T-helper 2 cell treated with Interferon-gamma antibody and Interleukin-4, amounts not matched to agents 100 ng/mL and 5 ng/mL, for 36 hours (primary cell): Measurements from ENCODE around the gene ZFHX3. TPM values are rescaled to one million over a fixed set of nuclear protein-coding genes. Genes with fewer than 3 reads are reported as not detected.
"Not testable (repeated sequence)": the region's sequence is repeated elsewhere in the genome, so short reads cannot be mapped to it uniquely, and the experiment has no call there.

ENCODE experiments used
- intact Hi-C: fragments of 100-400 bp; cut with micrococcal nuclease; formaldehyde crosslinking; loops from one replicate; pipeline ENCODE4 v1.15.1; 2023
- total RNA-seq: library from RNA; stranded (reverse); gene quantifications from 2 replicates; pipeline ENCODE4 v1.2.3, GENCODE V29; 2022

ZFHX3 gene, protein sequence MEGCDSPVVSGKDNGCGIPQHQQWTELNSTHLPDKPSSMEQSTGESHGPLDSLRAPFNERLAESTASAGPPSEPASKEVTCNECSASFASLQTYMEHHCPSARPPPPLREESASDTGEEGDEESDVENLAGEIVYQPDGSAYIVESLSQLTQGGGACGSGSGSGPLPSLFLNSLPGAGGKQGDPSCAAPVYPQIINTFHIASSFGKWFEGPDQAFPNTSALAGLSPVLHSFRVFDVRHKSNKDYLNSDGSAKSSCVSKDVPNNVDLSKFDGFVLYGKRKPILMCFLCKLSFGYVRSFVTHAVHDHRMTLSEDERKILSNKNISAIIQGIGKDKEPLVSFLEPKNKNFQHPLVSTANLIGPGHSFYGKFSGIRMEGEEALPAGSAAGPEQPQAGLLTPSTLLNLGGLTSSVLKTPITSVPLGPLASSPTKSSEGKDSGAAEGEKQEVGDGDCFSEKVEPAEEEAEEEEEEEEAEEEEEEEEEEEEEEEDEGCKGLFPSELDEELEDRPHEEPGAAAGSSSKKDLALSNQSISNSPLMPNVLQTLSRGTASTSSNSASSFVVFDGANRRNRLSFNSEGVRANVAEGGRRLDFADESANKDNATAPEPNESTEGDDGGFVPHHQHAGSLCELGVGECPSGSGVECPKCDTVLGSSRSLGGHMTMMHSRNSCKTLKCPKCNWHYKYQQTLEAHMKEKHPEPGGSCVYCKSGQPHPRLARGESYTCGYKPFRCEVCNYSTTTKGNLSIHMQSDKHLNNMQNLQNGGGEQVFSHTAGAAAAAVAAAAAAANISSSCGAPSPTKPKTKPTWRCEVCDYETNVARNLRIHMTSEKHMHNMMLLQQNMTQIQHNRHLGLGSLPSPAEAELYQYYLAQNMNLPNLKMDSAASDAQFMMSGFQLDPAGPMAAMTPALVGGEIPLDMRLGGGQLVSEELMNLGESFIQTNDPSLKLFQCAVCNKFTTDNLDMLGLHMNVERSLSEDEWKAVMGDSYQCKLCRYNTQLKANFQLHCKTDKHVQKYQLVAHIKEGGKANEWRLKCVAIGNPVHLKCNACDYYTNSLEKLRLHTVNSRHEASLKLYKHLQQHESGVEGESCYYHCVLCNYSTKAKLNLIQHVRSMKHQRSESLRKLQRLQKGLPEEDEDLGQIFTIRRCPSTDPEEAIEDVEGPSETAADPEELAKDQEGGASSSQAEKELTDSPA (N-terminal part only)
- 1.2 and 1.3 TPM in 2 replicates for total RNA-seq

DNA sequence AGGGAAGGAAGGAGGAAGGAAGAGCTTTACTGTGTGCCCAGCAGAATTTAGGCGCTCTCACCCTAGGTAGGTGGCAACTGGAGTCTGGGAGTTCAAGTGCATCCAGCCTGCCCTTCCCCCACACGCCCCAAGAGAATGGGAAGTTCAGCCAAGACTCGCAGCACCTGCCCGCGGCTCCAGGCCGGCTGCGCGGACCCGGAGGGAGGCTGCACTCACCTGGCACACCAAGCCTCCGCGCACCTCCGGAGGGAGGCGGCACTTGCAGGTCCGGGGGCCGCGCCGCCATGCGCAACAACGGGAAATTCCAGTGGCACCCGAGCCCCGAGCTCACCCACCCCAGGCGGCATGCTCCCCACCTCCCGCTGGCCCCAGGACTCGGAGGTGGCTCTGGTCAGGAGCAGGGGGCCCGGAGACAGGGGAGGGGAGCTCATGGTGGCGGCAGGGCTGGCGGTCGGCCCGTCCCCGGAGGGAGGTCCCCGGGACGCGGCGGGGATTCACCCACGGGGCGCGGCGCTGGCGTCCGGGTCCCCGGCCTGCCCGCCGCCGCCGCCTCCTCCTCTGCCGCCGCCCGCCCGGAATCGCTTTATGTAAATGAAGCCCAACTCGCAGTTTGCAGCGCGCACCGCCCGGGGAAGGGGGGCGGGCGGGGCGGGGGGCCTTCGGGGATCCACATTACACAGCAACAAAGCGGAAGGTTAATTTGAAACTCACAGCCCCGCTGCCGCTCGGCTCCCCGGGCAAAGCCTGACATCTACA is at the start of gene ZFHX3:
Gene ZFHX3, minus strand, starts transcription at position 593 of the 756 bp plus-strand sequence. CDS start 87,983 bp downstream, outside the sequence.
- intact Hi-C loops: no loop called here

DNA sequence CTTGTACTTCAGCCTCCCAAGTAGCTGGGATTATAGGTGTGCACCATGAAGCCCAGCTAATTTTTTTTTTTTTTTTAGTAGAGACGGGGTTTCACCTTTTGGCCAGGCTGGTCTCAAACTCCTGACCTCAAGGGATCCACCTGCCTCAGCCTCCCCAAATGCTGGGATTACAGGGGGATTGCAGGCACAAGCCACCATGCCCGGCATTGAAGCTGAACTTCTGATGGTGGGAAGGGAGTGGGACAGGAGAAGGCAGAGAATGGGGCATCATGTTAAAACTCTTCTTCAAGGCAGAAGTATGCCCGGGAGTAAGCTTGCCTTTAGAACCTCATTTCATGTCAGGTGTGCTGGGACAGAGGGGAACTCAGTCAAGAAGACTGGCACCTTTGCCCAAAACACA is 48.6 kb upstream of the ZFHX3 start:
- intact Hi-C loops: no loop called here

DNA sequence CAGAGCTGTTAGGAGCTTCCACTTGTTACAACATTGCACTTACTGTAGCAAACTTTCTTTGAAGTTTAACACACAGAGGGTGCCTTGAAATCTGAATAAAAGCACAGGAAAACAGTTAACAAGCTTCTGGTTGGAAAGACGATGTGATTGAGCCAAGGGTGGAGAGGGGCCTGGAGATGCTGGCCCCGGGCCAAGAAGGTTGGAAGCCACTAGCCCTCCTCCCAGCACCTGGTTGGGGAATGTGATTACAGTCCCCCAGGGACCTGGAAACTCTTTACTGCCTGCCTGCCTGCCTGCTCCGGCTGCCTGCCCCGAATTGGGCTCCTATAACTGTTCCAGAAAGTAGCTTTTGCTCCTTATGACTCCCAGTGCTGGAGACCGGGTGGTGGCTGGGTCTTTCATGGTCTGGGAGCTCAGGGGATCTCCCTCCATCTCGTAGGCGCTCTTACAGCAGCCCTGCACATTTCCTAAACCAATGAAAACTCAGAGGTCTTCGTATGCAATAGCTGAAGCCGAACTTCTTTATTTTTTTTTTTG is 48.0 kb upstream of the ZFHX3 start:
- intact Hi-C loops: no loop called here

DNA sequence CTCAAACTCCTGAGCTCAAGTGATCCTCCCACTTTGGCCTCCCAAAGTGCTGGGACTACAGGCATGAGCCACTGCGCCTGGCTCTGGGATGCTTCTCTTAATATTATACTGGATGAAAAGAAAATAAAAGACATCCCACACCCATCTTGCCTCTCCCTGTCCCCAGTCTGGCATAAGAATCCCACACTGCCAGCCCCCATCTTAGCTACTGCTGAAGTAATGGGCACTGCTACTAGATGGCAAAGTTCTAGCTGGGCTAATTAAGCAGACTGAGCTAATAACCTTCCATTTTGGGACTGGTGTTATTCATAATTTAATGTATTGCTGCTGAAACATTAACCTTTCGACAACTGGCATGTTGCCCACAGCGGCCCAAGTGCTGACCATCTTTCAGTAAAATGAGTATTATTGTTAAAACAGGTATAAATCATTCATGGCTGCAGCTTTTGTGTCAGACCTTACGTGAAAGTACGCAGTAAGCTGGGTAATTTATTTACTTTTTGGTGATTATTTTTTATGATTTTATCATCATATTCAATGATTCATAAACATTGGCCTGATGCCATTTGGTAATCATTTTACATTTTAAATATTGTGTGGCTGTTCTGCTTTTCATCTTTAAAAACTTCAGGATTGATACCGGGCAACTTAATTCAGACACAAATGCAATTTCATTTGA is 47.4 kb upstream of the ZFHX3 start:
- intact Hi-C loops: no loop called here

DNA sequence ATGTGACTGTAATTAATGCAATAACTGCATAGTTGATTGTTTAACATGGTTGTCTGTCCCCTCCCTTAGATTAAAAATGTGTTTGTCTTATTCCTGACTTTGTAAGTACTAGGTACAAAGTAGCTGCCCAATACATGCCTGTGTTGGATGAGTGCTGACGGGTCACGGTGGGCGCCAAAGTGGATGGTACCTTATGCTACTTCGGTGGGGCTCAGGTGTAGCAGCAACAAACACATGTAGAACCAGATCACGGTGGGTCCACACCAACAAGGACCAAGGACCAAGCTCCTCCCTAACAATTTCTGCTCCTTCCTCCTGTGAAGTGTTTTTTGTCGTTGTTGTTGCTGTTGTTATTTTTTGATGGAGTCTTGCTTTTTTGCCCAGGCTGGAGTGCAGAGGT is 46.4 kb upstream of the ZFHX3 start:
- intact Hi-C loops: no loop called here

DNA sequence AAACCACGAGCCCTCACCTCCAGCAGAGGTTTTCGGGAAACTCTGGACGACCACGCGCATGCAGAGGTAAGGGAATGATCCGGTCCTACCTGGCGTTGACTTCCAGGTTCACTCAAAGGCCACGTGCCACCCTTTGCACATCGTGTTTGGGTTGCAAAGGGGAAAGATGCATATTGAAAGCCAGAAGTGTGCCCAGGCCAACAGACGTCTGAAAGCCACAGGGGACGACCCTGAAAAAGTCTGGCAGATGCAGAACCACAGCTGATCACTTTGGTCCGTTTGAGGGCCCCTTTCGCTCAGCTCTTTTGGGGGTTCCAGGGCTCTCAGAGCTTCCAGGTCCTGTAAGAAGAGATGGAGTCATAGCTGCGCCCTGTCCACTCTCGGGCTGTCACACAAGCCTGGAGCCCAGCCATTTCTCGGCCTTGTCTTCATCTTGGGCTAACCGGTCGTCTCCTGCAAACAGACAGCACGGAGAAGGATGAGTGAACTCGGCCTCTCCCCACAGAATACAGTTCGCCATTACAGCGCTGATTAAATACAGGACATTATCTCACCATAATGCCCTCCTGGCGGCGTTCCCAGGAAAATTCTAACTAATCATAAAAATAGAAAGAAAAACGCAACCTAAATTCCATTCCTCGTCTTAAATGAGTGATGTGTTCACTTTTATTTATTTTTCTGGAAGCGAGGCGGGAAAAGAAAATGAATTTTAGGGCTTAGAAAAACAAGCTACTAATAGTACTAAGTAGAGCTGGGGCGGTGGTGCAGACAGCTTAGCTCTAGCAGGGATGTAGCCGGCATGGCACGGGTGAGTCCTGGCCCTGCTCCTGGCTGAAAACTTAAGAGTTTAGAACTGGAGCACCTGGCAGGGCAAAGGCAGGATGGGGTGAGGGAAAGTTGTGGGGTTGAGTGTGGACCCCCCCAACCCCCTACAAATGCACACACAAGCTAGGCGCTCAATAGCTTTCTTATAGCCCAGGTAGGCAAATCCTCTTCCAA is 45.5 kb upstream of the ZFHX3 start:
- intact Hi-C loops: no loop called here

DNA sequence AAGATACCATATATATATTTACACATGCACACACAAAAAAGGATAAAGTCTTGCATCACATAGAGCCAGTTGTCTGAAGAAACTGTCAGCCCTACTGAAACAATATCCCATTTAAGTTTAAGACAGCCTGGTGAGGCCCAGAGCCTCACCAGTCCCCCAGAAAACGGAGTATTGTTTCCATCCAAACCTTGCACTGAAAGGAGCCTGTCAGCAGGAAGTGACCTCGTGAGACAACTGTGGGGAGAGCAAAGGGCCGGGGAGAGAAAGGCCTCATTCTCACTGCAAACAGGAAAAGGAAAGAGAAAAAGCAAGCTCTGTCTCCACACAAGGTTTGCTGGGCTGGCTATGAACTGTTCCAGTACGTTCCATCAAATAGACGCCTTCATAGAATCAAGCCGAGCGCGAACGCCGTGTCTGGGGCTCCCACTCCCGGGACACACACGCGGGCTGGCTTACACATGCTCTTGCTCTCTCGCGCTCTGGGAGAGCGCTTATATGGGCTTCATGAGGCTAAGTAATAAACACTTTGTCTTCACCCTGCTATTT is 44.4 kb upstream of the ZFHX3 start:
- intact Hi-C loops: no loop called here

DNA sequence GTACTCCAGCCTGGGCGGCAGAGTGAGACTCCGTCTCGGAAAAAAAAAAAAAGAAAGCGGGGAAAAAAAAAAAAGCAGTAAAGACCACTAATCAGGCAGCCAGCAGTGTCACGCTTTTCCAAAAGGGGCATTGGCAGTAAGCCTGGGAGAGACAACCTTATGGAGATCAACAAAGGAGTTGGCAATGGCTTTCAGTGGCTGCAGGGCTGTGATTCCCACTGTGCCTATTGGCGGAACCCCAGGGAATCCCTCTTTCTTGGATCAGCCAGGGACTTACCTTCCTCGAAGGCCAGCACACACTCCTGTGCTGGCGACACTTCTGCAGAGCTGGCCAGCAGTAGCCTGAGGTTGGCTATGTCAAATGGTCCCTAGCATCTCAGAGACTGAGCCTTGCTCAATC is 43.2 kb upstream of the ZFHX3 start:
- intact Hi-C loops: no loop called here

DNA sequence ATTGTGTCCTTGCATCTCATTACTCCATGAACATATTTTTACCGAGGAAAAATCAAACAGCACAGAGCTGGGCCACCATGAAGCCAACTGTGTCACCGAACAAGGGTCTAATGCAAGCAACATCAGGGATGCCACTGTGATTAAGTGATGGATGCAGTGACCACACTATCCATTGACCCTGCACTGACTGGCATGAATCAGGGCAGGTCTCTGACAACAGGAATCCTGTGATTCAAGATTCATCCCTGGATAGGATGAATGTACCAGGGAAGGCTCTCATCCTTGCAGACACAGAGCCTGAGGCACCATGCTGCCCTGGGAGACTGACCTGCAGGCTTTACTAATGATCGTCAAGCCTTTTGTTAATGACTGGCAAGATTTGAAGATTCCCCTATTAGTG is 41.5 kb upstream of the ZFHX3 start:
- intact Hi-C loops: no loop called here

DNA sequence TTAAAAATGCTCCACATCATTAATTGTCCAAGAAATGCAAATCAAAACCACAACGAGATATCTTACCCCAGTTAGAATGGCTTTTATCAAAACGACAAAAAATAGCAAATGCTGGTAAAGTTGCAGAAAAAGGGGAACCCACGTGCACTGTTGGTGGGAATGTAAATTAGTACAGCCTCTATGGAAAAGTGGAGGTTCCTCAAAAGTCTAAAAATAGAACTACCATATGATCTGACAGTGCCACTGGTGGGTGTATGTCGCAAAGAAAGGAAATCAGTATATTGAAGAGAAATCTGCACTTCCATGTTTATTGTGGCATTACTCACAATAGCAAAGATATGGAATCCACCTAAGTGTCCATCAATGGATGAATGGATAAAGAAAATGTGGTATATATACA is 38.2 kb upstream of the ZFHX3 start:
- intact Hi-C loops: no loop called here

DNA sequence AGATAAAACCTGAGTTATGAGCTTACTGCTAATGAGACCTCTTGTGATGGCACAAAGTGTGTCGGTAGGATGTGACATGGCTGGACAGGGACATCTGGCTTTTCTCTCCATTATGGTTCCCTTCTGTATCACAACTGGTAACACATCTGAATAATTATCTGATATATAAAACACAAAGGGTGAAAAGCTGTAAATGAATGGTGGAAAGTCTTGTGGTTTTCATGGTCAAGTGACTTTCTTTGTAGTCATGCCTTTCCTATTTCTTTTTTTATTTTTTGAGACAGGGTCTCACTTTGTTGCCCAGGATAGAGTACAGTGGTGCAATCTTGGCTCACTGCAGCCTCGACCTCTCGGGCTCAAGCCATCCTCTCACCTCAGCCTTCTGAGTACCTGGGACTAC is 35.3 kb upstream of the ZFHX3 start:
- intact Hi-C loops: no loop called here

DNA sequence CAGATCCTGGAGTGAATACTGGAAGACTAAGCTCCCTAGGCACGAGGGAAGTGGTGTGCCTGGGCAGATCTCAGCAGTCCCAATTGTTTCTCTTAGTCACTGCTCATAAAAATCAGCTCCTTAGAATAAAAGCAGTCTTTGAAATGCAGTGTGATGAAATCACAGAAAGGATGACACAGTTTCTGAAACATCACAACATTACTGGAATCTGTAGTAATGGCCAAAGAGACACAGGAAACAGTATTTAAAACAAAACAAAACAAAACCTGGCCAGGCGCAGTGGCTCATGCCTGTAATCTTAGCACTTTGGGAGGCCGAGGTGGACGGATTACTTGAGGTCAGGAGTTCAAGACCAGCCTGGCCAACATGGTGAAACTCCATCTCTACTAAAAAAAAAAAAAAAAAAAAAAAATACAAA is 34.7 kb upstream of the ZFHX3 start:
- intact Hi-C loops: not testable (repeated sequence)

DNA sequence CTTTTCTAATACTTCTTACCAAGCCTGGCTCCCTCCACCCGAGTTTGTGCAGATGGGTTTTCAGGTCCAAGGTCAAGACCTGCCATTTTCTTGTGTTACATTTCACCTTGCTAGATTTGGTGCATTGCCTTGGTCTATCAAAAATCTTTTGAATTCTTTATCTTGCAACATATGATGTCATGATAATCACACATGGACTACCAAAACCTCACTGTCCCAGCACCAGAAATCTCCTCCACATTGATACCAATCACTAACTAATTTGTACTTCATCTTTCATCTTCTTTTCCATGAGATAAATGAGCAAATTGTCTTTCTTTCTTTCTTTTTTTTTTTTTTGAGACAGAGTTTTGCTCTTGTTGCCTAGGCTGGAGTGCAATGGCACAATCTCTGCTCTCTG is 33.0 kb upstream of the ZFHX3 start:
- intact Hi-C loops: no loop called here

DNA sequence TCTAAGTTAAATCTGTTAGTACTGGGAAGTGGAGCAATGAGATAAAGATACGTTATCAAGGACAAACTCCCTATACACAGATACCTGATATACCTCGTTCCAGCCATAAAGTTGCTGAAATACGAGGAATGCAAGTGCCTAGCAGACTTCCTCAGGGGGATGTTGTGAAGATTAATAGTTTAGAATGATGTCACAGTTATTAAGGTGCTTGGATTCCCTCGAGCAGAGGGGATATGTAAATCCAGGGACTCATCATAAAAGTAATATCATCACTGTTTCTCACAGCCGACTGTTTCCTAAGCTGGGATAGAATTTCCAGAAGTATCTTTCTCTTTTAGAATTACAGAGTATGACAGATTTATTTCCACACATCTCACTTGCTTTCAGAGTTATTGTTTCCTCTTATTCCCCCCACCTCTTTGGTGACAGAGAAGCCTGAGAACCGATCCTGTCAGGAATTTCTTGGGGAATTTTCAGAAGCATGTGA is 28.4 kb upstream of the ZFHX3 start:
- intact Hi-C loops: no loop called here

DNA sequence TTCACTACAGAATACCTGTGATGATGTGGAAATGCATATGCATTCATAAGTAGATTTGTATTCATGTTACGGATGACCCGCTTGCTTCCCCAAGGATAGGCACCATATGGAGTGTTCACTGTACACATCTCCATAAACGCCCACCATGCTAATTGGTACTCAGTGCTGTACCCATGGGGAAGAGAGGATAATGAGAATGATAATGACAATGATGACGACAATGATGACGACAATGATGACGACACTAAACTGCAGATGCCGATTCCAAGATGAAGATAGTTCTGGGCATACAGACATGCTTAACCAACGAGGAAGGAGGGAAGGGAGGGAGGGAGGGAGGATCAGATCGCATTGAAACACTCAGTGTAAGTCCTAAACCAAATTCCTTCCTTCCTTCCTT is 26.5 kb upstream of the ZFHX3 start:
- intact Hi-C loops: no loop called here

DNA sequence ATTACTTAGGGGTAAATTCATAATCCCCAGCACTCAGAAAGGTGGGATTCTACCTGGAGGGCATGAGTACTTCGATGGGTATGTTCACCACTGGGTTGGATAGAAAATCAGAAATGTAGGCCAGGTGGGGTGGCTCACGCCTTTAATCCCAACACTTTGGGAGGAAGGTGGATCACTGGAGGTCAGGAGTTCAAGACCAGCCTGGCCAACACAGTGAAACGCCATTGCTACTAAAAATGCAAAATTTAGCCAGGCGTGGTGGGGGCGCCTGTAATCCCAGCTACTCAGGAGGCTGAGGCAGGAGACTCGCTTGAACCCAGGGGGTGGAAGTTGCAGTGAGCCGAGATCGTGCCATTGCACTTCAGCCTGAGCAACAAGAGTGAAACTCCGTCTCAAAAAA is 24.1 kb upstream of the ZFHX3 start:
- intact Hi-C loops: not testable (repeated sequence)

DNA sequence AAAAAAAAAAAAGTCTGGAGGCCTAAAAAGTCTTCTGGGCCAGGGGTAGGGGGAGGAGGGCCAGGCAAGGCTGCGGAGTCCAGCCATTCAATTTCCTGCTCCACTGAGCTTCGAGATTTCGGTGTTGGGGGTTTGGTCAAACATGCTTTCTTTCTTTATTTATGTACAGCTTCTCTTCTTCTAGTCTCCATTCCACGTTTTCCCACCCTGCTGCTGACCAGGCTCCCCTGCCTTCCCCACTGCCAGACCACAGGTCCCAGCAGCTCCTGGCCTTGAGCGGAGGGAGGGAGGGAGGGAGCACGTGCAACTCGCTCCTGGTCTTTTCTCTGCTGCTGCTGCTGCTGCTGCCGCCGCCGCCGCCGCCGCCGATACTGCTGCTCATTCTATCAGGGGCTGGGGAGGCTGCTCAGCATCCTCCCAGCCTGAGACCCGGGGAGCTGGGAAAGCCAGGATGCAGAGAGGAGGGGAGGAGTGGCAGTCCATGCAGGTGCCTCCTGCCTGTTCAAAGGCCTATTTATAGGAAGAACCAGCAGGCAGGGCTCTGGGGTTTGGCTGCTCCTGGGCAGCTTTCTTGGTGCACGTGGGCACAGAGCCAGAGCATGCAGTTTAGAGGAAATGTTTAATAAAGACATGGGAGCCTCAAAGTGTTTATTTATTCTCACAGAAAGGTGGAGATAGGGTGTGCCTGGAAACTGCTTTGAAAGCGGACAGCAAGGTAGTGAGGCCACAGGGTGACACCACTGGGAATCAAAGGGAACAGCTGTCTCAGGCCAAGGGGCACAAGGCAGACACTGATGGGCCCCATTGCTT is 23.4 kb upstream of the ZFHX3 start:
- intact Hi-C loops: no loop called here
